ENCODE measurements around the gene NUTF2. TPM values are rescaled to one million over a fixed set of nuclear protein-coding genes. Genes with fewer than 3 reads are reported as not detected.

NUTF2 gene
- total RNA-seq, 1 experiment from 2014 or later: 224 TPM

DNA sequence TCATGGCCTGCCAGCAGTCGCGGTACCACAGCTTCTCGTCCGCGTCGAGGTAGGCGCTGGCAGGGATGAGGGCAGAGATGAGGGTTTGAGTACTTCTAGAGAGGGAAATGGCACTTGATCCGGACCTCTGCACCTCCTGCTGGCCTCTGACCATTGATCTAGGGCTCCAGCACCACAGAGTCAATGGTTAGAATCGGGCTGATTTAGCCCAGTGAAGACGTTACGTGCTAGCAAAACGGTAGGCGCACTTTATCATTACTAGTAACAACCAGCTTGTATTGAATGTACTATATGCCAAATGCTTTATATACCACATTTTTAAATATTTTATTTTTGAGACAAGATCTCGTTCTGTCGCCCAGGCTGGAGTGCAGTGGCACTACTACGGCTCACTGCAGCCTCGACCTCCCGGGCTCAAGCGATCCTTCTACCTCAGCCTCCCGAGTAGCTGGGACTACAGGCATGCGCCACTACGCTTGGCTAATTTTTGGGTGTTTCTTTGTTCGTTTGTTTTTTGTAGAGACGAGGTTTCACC, 39.5 kb upstream of the NUTF2 start:
- intact Hi-C loops (cut with micrococcal nuclease; ENCODE audit: unreplicated experiment): loop anchor here (5.0 kb wide), 1 partner anchor 275 kb away; no protein-coding TSS in a partner anchor
- no TSS peak for BruUV-seq (replicated peaks)
- H3K9me3 Mint-ChIP-seq (ENCODE audit: low read depth, unreplicated experiment): no peaks in the 10 kb centered on the region
- DNase-seq: no peak
- TF ChIP-seq, protein P1, sequence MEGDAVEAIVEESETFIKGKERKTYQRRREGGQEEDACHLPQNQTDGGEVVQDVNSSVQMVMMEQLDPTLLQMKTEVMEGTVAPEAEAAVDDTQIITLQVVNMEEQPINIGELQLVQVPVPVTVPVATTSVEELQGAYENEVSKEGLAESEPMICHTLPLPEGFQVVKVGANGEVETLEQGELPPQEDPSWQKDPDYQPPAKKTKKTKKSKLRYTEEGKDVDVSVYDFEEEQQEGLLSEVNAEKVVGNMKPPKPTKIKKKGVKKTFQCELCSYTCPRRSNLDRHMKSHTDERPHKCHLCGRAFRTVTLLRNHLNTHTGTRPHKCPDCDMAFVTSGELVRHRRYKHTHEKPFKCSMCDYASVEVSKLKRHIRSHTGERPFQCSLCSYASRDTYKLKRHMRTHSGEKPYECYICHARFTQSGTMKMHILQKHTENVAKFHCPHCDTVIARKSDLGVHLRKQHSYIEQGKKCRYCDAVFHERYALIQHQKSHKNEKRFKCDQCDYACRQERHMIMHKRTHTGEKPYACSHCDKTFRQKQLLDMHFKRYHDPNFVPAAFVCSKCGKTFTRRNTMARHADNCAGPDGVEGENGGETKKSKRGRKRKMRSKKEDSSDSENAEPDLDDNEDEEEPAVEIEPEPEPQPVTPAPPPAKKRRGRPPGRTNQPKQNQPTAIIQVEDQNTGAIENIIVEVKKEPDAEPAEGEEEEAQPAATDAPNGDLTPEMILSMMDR (IDR thresholded peaks at IDR 0.05; ENCODE audit: unreplicated experiment): no peak
- peaks cover 11% of the 10 kb centered on the region for H3K4me1 Mint-ChIP-seq (ENCODE audit: low read depth, unreplicated experiment)
- peak overlapping the region; percentile 76 for H3K27ac Mint-ChIP-seq (ENCODE audit: unreplicated experiment)
- no peaks in the 10 kb centered on the region for H3K27me3 Mint-ChIP-seq (ENCODE audit: unreplicated experiment)
- peak overlapping the region; percentile 96 for H3K4me3 Mint-ChIP-seq (ENCODE audit: low read depth, unreplicated experiment)
- CTCF ChIA-PET: interaction anchor here (0.8 to 2.6 kb wide), 12 partner anchors 9 to 286 kb away, joined by 3 to 24 read pairs (median 5); partner anchors contain the start of gene GFOD2
- peaks cover 55% of the 10 kb centered on the region for H3K36me3 Mint-ChIP-seq (ENCODE audit: insufficient read depth, unreplicated experiment)

DNA sequence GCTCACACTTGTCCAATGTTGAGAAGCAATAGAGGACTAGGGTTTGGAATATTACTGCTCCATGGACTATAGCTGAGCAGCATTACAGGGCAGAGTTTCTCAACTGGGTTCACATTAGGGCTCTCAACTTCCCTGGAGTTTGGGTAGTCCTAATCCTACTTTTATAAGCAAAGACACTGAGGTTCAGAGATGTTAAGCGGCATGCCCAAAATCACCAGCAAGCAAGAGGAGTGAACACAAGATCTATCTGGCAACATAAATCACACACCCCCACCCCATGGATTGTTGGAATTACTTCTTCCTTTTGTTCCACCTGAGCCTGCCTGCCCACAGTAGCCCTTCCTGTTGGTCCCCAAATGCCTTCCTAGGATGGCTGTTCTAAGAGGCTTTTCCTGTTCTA, 34.8 kb upstream of the NUTF2 start:
- no TSS peak for BruUV-seq (replicated peaks)
- H3K4me1 Mint-ChIP-seq (ENCODE audit: low read depth, unreplicated experiment): no peaks in the 10 kb centered on the region
- CTCF ChIA-PET: interaction anchor here (0.7 kb wide), 1 partner anchor 309 kb away, joined by 3 read pairs; no protein-coding TSS in a partner anchor
- H3K9me3 Mint-ChIP-seq (ENCODE audit: low read depth, unreplicated experiment): no peaks in the 10 kb centered on the region
- H3K4me3 Mint-ChIP-seq (ENCODE audit: low read depth, unreplicated experiment): no peak overlapping the region
- peaks cover 11% of the 10 kb centered on the region for H3K27me3 Mint-ChIP-seq (ENCODE audit: unreplicated experiment)
- H3K27ac Mint-ChIP-seq (ENCODE audit: unreplicated experiment): no peak overlapping the region
- H3K36me3 Mint-ChIP-seq (ENCODE audit: insufficient read depth, unreplicated experiment): peaks cover 13% of the 10 kb centered on the region
- intact Hi-C loops (cut with micrococcal nuclease; ENCODE audit: unreplicated experiment): loop anchor here (5.0 kb wide), 1 partner anchor 230 kb away; no protein-coding TSS in a partner anchor
- TF ChIP-seq, protein P1 (IDR thresholded peaks at IDR 0.05; ENCODE audit: unreplicated experiment): no peak
- no peak for DNase-seq

DNA sequence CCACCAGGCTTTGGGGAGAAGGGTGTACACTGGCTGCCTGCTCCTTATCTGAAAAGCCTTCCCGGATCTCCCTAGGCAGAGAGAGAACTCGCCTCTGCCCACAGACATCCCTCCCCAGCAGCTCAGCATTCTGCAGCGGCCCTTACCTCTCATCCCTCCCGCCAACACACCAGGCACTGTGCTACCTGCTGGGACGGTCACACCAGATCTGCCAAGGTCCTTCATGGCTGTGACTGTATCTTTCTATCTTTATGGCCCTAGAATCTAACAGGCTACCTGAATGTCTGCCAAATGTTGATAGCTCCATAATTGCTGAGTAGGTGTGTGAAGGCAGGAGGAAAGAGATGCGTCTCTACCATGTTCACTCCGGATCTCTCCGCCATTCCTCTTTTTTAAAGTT, 32.2 kb upstream of the NUTF2 start:
- no peaks in the 10 kb centered on the region for H3K4me1 Mint-ChIP-seq (ENCODE audit: low read depth, unreplicated experiment)
- TF ChIP-seq, protein P1 (IDR thresholded peaks at IDR 0.05; ENCODE audit: unreplicated experiment): no peak
- intact Hi-C loops (cut with micrococcal nuclease; ENCODE audit: unreplicated experiment): loop anchor here (5.0 kb wide), 1 partner anchor 228 kb away; no protein-coding TSS in a partner anchor
- no TSS peak for BruUV-seq (replicated peaks)
- no peak overlapping the region for H3K4me3 Mint-ChIP-seq (ENCODE audit: low read depth, unreplicated experiment)
- peaks cover 5% of the 10 kb centered on the region for H3K36me3 Mint-ChIP-seq (ENCODE audit: insufficient read depth, unreplicated experiment)
- no peak for DNase-seq
- CTCF ChIA-PET: interaction anchor here (0.7 to 2.6 kb wide), 3 partner anchors 114 to 570 kb away, joined by 4 to 15 read pairs (median 5); partner anchors contain the start of gene ACD
- H3K27ac Mint-ChIP-seq (ENCODE audit: unreplicated experiment): no peak overlapping the region
- no peaks in the 10 kb centered on the region for H3K9me3 Mint-ChIP-seq (ENCODE audit: low read depth, unreplicated experiment)
- H3K27me3 Mint-ChIP-seq (ENCODE audit: unreplicated experiment): peaks cover 11% of the 10 kb centered on the region

DNA sequence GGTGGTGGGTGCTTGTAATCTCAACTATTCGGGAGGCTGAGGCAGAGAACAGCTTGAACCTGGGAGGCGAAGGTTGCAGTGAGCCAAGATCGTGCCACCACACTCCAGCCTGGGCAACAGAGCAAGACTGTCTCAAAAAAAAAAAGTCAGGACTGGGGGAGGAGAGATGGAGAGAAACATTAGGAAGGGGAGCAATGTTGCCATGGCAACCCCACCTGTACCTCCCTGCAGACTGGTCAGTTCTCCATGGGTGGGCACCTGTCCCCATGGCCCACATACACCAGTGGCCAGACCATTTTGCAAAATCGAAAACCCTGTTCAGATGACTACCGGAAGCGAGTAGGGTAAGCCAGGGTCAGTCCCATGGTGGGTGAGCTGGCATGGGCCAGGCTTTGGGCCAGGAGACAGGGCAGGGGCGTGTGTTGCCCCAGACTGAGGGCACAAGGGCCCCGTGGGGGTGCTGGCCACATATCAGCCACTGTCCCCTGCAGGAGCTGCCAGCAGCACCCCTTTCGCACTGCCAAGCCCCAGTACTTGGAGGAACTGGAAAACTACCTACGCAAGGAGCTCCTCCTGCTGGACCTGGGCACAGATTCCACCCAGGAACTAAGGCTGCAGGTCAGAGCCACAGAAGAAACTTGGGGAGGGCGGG, 26.0 kb upstream of the NUTF2 start:
- H3K27me3 Mint-ChIP-seq (ENCODE audit: unreplicated experiment): peaks cover 23% of the 10 kb centered on the region
- CTCF ChIA-PET: interaction anchor here (0.5 to 0.8 kb wide), 3 partner anchors 16 to 142 kb away, joined by 3 to 5 read pairs (median 3); no protein-coding TSS in a partner anchor
- H3K4me3 Mint-ChIP-seq (ENCODE audit: low read depth, unreplicated experiment): no peak overlapping the region
- no peaks in the 10 kb centered on the region for H3K4me1 Mint-ChIP-seq (ENCODE audit: low read depth, unreplicated experiment)
- no peak overlapping the region for H3K27ac Mint-ChIP-seq (ENCODE audit: unreplicated experiment)
- intact Hi-C loops (cut with micrococcal nuclease; ENCODE audit: unreplicated experiment): no loop called here
- no peaks in the 10 kb centered on the region for H3K9me3 Mint-ChIP-seq (ENCODE audit: low read depth, unreplicated experiment)
- peaks cover 5% of the 10 kb centered on the region for H3K36me3 Mint-ChIP-seq (ENCODE audit: insufficient read depth, unreplicated experiment)
- no peak for DNase-seq
- TF ChIP-seq, protein P1 (IDR thresholded peaks at IDR 0.05; ENCODE audit: unreplicated experiment): no peak
- BruUV-seq (replicated peaks): no TSS peak
